Activated naive CD4-positive, alpha-beta T cell treated with anti-CD3 and anti-CD28 coated beads, Interleukin-2, amount 50 U/mL, for 16 hours (primary cell): Measurements from ENCODE around the gene PCK2.
"Not testable (repeated sequence)": the region's sequence is repeated elsewhere in the genome, so short reads cannot be mapped to it uniquely, and the experiment has no call there.

Experiments
- DNase-seq: peaks from one replicate; pipeline ENCODE4 v3.0.0-alpha.2; 2020

Gene PCK2

GRCh38 chr14:24093901-24094840, at the start of gene PCK2:
Gene PCK2 (plus strand): TSS chr14:24094311. CDS start chr14:24094406, 95 bp downstream.
- peak; percentile 91 for DNase-seq

GRCh38 chr14:24049002-24049401, 45.1 kb upstream of the PCK2 start:
- DNase-seq: not testable (repeated sequence)

- not testable (repeated sequence) for DNase-seq
Measured at GRCh38 chr14:24050753-24051152, 43.4 kb upstream of the PCK2 start.

DNA sequence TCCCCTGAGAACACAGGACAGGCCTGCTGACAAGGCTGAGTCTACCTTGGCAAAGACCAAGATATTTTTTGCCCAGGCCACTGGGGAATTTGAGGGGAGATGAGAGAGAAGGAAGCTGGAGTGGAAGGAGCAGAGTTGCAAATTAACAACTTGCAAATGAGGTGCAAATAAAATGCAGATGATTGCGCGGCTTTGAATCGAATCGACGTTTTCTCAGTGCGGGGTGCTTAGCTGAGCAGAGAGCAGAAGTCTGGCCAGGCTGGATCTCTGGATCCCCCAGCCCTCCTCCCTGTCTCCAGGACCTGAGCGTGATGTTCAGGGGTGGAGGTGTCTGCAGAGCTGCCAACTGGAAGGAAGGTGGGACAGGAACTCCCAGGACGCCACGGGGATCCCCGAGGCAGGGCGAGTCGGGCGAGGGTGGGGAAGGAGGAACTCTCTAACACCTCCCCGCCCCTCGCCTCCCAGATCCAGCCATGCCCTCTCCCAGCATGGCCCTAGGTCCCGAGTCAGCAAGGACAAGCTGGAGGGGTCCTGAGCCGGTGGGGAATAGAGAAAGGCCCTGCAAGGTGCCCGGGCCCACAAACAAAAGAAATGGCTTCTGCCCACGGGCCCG, 42.8 kb upstream of the PCK2 start:
- no peak for DNase-seq

- peak; percentile 68 for DNase-seq
Measured at GRCh38 chr14:24051789-24052655, 42.1 kb upstream of the PCK2 start, which contains the start of gene CARMIL3. Gene CARMIL3 (plus strand): TSS chr14:24052009. CDS start chr14:24052154, 145 bp downstream.

- peak; percentile 64 for DNase-seq
Measured at GRCh38 chr14:24052656-24053547, 41.2 kb upstream of the PCK2 start.

DNA sequence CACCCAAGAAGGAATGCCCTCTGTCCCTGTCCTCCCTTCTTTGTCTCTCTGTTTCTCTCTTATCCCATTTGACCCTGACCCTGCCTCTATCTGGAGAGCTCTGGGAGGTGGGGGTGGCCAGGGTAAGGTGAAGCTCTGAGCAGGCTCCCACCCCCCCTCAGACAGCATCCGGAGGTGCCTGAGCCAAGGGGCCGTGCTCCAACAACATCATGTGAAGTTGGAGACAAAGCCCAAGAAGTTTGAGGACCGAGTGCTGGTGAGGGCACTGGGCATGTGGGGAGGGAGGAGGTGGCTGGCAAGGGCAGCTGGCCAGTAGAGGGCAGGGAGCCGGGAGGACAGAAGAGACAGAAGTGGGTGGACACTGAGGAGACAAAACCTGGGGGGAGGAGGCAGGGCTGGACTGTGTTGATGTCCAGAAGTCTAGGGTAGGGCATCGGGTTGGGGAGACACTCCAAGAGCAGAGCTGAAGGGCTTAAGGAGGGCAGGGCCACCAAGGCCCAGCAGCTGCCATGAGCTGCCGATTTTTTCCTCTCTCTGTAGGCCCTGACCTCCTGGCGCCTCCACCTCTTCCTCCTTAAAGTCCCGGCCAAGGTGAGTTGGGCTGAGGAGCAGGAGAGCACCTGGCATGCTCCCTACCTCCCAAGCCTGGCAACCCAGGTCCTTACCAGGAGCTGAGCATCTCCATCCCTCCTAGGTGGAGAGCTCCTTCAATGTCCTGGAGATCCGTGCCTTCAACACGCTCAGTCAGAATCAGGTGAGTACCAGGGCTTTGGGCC, 40.4 kb upstream of the PCK2 start:
- no peak for DNase-seq

DNA sequence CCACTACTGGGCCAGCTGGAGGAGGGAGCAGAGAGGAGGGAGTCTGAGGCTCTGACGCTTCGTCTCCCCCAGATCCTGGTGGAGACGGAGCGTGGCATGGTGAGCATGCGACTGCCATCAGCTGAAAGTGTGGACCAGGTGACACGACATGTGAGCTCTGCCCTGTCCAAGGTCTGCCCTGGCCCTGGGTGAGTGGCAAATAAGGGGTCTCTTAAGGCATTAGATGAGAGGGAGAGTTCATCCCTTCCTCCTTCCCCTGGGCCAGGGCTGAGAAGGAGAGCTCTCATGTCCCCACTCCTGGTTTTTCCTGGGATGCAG, 39.8 kb upstream of the PCK2 start:
- no peak for DNase-seq

GRCh38 chr14:24054646-24055045, 39.5 kb upstream of the PCK2 start:
- no peak for DNase-seq

DNA sequence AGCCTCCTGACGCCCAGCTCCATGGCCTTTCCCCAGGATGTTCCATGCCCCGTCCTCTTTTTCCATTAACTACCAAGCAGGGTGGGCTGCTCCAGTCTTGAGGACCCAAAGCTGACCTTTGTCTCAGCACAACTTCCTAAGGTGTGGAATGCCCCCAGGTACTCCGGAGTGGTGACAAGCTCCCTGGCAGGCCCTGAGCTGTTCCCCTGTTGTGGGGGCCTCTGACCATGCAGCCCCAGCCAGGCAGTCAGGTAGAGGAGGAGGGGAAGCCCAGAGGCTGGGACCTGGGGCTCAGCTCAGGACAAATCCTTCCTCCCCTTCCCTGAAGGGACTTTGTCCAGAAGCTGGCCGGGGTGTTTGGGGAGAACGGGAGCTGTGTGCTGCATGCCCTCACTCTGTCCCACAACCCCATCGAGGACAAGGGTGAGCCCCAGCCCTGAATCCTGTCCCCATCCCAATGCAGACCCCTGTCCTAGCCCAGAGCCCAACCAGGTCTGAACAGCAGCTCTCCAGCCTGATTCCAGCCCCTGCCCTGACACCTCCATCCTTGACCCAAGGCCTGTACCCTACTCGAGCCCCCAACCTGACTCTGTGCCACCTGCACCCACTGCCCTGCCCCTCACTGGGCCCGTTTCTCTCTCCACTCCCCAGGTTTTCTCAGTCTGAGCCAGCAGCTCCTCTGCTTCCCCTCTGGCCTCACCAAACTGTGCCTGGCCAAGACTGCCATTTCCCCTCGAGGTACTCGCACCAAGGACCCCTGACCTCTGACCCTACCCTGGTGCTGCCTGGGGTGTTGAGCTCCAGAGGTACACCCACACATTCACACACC, 37.9 kb upstream of the PCK2 start:
- no peak for DNase-seq

DNA sequence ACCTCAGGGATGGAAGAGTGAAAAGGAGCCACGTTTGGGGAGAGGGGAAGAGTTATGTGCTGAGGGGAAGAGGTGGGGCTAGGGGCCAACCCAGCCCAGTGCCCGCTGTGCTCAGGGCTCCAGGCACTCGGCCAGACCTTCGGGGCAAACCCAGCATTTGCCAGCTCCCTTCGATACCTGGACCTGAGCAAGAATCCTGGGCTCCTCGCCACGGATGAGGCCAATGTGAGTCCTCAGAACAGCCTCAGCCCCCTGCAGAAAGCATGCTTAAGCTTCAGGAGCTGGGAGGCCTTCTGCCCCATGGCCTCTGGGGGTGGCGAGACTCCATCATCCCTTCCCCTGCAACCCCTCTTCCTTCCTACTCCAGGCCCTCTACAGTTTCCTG, 37.3 kb upstream of the PCK2 start:
- no peak for DNase-seq

- DNase-seq: no peak
Measured at GRCh38 chr14:24057271-24057670, 36.8 kb upstream of the PCK2 start.

- DNase-seq: no peak
Measured at GRCh38 chr14:24057867-24058259, 36.2 kb upstream of the PCK2 start.

DNA sequence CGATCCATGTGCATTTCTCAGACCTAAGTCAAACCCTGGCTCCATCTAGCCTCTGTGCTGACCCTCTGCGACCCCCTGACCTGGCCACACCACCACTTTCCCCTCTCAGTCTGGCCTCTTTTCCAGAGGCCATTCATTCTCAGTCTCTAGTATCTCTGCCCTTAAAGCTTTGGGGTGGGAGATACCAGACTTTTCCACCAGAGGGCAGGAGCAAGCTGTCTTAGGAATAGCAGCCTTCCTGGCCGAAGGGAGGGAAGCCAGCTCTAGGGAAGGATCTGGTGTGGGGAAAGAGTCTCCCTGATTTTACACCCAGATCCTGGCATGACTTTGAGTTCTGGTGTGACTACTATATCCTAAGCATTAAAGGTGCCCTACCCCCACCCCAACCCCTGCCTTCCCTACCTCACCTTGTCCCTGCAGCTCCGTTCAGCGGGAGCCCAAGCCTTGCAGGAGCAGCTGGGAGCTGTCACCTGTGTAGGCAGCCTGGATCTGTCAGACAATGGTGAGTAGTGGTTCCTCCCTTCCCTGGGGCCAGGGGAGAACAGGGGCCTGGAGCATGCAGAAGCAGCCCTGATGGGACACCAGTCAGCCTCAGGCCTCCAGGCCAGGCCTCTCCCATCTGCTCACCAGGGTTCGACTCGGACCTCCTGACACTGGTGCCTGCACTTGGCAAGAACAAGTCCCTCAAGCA, 35.7 kb upstream of the PCK2 start:
- no peak for DNase-seq

GRCh38 chr14:24058951-24059475, 35.1 kb upstream of the PCK2 start:
- no peak for DNase-seq

GRCh38 chr14:24059841-24060388, 34.2 kb upstream of the PCK2 start:
- DNase-seq: no peak

GRCh38 chr14:24060443-24060842, 33.7 kb upstream of the PCK2 start:
- DNase-seq: no peak

DNA sequence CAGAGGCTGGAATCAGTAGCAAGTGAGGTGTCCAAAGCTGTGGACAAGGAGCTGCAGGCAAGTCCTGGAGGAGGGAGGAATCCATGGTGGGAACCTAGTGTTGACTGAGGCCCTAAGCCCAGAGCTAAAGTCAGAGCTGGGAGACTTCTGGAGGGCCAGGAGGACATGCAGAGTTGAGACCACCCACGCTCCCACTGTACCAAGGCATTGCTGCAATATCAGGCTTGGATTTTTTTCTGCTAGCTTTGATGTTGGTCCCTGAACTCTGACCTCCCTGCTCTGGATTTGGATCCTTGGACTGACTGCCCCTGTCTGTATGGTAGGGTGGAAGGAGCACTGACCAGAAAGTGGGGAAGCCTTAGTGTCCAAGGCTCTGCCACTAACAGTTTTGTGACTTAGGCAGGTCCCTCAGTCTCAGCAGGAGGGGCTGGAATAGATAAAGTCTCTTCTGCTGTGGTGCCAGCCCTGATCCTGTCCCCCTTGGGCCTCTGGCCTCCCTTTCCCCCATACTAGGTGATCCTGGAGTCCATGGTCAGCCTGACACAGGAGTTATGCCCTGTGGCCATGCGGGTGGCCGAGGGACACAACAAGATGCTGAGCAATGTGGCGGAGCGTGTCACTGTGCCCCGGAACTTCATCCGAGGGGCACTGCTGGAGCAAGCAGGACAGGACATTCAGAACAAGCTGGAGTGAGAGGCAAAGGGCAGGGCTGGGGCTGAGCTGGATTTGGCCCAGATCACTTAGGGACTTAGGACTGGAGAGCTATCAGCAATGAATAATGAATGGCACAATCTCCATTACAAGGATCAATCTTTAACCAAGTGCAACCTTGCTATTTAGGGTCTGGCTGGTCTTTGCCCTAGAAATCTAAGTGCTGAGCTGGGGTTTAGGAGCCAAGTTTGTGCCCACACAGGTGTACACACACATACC, 32.9 kb upstream of the PCK2 start:
- no peak for DNase-seq
